ENCODE measurements around the gene DDAH2. TPM values are rescaled to one million over a fixed set of nuclear protein-coding genes. Genes with fewer than 3 reads are reported as not detected.

The DDAH2 gene
- total RNA-seq, 1 donor from 2014 or later: 87.2 TPM

DNA sequence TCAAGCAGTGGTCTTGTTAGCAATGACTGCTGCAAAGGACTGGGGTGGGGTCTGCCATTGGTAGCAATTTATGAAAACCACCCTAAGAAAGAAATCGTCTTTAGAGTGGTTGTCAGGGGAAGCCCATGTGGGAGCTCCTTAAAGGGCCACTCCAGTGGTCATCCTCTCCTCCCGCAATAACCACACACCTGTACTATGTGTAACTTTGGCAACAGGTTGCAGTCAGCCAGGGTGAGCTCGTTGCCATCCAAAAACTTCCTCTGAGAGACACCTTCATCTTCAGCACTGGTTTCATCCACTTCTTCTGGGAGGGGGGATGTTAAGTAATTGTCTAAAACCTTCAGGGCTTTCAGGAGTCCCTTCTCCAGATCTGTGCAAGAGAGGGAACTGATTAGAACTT, 2.9 kb upstream of the DDAH2 start:
- DNase-seq (ENCODE audit: low read depth): no peak
- TF ChIP-seq, protein P1, sequence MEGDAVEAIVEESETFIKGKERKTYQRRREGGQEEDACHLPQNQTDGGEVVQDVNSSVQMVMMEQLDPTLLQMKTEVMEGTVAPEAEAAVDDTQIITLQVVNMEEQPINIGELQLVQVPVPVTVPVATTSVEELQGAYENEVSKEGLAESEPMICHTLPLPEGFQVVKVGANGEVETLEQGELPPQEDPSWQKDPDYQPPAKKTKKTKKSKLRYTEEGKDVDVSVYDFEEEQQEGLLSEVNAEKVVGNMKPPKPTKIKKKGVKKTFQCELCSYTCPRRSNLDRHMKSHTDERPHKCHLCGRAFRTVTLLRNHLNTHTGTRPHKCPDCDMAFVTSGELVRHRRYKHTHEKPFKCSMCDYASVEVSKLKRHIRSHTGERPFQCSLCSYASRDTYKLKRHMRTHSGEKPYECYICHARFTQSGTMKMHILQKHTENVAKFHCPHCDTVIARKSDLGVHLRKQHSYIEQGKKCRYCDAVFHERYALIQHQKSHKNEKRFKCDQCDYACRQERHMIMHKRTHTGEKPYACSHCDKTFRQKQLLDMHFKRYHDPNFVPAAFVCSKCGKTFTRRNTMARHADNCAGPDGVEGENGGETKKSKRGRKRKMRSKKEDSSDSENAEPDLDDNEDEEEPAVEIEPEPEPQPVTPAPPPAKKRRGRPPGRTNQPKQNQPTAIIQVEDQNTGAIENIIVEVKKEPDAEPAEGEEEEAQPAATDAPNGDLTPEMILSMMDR (conservative IDR thresholded peaks at IDR 0.05; ENCODE audit: low read depth, low read length): no peak
- no peak overlapping the region for H3K4me3 ChIP-seq (ENCODE audit: low read depth, low read length)

DNA sequence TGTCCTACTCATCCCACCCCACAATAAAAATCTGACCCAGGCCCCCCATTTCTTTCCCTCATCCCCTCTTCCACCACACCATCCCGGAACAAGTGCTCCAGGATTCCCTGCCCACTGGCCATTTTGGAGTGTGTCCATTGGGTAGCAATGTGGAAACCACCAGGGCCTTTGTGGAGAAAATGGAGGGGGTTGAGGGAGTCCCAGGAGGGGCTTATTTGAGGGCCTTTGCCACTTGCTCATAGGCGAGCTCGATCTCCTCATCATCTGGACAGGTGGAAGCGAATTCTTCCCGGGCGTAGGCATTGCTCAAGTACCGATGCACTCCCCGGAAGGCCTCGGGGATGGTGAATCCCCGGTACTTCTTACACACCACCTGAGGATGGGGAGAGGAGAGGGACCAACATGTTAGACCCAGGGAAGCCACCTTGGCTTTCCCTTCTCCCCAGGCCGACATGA, 1.6 kb upstream of the DDAH2 start:
- peak overlapping the region; percentile 69 for H3K4me3 ChIP-seq (ENCODE audit: low read depth, low read length)
- no peak for DNase-seq (ENCODE audit: low read depth)

DNA sequence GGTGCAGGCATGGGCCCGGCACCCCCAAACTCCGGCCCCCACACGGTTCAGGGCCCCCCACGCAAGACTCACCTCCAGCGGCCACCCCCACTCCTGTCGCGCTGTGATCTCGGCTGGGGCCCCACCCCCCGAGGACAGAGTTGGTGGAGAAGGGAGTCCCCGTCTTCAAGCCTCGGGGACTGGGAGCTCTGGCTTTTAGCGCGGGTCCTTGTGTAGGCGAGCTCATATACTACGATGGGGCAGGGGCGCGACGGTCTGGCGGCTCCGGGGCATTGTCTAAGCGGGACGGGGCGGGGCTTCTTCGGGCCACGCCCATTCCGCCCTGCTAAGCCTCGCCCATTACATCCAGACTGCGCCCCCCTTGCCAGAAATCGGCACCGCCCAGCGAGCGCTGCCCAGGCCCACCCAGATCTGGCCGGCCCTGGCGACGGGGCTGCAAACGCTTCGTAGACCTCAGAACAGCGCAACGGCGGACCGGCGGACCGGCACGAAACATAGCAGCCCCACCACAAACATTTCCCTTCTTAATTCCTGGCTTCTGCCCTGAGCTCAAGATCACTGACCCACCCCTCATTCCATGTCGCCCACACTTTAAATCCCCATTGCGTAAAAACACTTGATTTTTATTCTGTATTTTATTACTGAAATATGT, 1.0 kb upstream of the DDAH2 start:
- no peak for DNase-seq (ENCODE audit: low read depth)
- peak overlapping the region; percentile 69 for H3K4me3 ChIP-seq (ENCODE audit: low read depth, low read length)

More for the DNA sequence above, 1.6 kb upstream of the DDAH2 start:
- TF ChIP-seq, protein P1 (conservative IDR thresholded peaks at IDR 0.05; ENCODE audit: low read depth, low read length): no peak

DNA sequence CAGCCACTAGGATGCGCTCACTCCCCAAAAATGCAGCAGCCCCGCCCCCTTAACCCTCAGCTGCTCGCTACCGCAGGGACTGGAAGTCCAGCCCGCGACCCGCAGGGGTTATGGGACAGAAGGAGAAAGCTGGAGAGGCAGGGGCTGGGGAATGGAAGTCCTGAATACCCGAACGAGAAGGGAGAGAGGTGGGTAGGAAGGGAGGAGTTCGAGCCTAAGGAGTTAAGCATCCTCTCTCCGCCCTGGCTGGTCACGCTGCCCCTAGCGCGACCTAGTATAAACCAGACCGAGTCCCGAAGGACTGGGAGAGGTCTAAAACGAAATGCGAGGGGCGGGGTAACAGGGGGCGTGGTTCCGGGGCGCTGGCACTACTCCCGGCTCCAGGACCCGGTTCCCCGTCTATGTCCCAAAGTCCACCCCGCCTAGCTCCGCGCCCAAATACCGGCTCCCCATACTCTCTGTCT, 448 bp upstream of the DDAH2 start:
- TF ChIP-seq, protein P1 (conservative IDR thresholded peaks at IDR 0.05; ENCODE audit: low read depth, low read length): no peak
- DNase-seq (ENCODE audit: low read depth): no peak
- H3K4me3 ChIP-seq (ENCODE audit: low read depth, low read length): peak overlapping the region; percentile 69

More for the DNA sequence above, 1.0 kb upstream of the DDAH2 start:
- TF ChIP-seq, protein P1 (conservative IDR thresholded peaks at IDR 0.05; ENCODE audit: low read depth, low read length): no peak

DNA sequence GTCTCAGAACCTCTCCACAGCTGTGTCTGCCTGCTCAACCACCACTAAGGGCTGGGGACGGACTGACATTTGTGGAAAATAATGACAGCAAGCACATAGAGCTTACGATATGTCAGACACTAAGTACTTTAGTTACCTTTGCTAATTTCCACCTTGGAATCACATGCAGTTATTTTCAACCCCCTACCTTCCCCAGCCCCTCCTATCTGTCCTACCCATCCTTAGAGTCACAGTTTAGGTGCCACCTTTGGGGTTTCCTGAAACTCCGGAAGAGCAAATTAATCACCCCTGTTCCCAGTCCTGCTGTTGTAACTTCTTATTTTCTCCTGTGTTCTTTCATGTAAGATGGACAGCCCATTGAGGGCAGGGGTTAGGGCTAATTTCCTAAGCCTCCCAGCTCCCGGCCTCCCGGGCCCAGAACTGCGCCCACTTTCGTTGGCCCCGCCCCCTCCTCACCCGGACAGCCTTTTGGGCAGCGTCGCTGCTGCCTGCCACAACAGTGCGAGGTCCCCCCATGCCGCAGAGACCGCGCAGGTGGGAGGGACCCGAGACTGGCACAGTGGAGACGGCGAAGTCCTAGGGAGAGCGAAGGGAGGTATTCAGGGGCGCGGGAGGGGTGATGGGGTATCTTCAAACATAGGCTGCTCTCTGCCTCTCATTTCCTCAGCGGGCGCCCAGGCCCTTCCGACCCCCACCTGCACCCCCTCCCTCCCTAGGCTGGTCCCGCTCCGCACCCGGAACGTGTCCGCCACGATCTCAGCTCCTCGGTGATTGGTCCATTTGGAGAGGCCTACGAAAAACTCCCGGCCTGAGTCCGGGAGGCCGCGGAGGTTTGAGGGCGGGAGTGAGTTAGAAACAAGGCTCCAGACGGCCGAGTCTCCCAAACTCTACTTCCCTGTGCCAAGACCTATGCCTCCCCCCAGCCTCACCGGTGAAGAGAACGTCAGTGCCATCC, 1.1 kb downstream of the DDAH2 start:
- peak overlapping the region; percentile 69 for H3K4me3 ChIP-seq (ENCODE audit: low read depth, low read length)
- no peak for DNase-seq (ENCODE audit: low read depth)
- TF ChIP-seq, protein P1 (conservative IDR thresholded peaks at IDR 0.05; ENCODE audit: low read depth, low read length): no peak

DNA sequence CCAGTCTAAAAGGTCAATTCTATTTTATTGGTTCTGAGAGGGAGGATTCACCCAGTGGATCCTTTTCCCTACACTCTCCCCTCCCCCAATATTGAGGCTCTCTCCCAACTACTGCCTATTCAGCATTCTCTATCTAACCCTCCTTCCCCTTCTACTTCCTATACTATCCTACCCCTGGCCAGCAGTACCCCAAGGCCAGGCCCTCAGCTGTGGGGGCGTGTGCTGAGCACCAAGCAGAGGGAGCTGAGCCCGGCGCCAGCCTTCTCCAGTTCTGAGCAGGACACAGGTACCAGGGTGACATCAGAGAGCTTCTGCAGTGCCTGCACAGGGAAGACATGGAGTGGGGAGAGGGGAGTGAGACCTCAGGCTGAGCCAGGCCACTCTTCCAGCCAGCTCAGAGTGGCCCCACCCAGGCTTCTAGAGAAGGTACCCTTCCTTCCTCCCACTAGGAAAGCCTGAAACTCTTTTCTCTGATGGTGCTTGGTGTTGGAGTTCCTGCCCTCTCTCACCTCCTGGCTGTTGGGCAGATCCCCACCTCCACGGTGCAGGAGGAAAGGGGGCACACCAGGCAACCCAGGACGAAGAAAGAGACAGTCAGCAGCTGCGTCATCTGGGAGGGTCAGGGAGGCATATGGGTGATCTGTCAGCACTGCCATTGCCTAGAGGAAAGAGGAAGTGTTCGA, 1.9 kb downstream of the DDAH2 start:
- TF ChIP-seq, protein P1 (conservative IDR thresholded peaks at IDR 0.05; ENCODE audit: low read depth, low read length): no peak
- DNase-seq (ENCODE audit: low read depth): no peak
- no peak overlapping the region for H3K4me3 ChIP-seq (ENCODE audit: low read depth, low read length)
